ENCODE measurements around the gene COL4A1.

The COL4A1 gene

DNA sequence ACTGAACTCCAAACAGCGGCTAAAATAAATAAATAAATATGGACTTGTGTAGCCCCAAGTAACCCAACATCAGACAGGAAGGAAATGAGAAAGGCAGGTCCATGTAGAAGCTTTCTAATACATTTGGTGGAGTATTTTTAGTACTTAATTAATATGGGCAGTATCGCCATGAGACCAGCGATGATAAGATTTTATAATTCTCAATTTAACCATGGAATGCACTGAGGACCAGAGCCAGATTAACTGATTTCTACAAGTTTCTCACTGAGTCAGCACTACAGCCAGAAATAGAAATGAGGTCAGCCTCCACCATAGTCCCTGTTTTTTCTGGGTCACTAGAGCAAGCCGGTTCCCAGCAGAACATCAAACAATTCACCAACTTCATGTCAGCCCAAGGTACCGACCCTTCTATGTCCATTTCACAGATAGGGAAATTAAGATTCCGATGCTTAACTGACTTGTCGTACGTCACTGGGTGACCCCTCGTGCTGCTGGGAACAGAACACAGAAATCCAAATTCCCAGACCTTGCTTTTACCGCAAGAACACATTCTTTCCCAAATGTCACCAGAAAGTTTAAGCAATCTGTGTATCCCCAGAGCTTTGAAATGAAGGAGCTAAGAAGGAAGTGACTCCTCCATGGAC is 90.4 kb downstream of the COL4A1 start:
- Histone ChIP-seq H3K9me3 (replicated peaks in 1 of 2; ENCODE audit: control insufficient read depth in 2 of 2, insufficient read depth in 1 of 2, low read depth in 1 of 2, low read length in 2 of 2) (no peaks in the 10 kb centered on the region), H2AFZ (ENCODE audit: low read length) (no peak overlapping the region), H2BK5ac (ENCODE audit: low read length) (no peak overlapping the region), H3K27me3 (ENCODE audit: control insufficient read depth in 3 of 3, insufficient read depth in 3 of 3, low read depth in 1 of 3, low read length in 3 of 3) (no peaks in the 10 kb centered on the region), H3K4me1 (ENCODE audit: control insufficient read depth in 2 of 2, insufficient read depth in 1 of 2, low read depth in 1 of 2, low read length in 2 of 2) (peaks cover 8 to 17% of the 10 kb centered on the region in 2 donors), H3K9ac (ENCODE audit: low read depth, low read length, poor library complexity) (no peak overlapping the region), H3K14ac (ENCODE audit: low read length) (no peak overlapping the region), H3K27ac (replicated peaks; ENCODE audit: low read length) (no peak overlapping the region), H4K8ac (ENCODE audit: low read depth, low read length) (no peak overlapping the region), H3K4me3 (ENCODE audit: low read length in 2 of 2) (no peak overlapping the region), H3K4ac (ENCODE audit: low read length) (no peak overlapping the region), H3K23ac (ENCODE audit: low read depth, low read length, poor library complexity) (no peak overlapping the region), H3K79me1 (ENCODE audit: low read depth, low read length) (no peaks in the 10 kb centered on the region), H3K18ac (ENCODE audit: low read length) (no peak overlapping the region), H2BK15ac (ENCODE audit: low read length) (no peak overlapping the region), H4K91ac (ENCODE audit: low read depth, low read length, poor library complexity) (no peak overlapping the region), H2BK120ac (ENCODE audit: low read depth, low read length) (no peak overlapping the region), H3K36me3 (replicated peaks in 1 of 2; ENCODE audit: control insufficient read depth in 2 of 2, insufficient read depth in 2 of 2, low read length in 2 of 2) (peaks cover 4 to 22% of the 10 kb centered on the region in 2 donors), H2BK12ac (ENCODE audit: low read length) (no peak overlapping the region), H3K4me2 (ENCODE audit: insufficient read depth, low read length, poor library complexity, severe bottlenecking) (no peak overlapping the region), H2AK5ac (ENCODE audit: low read depth, low read length) (no peak overlapping the region)
- no peak for DNase-seq (ENCODE audit: low spot score)
- no CpG with 5 or more reads among the region's 10 CpGs for WGBS, 2 donors (ENCODE audit: extremely low coverage in 2 of 2, insufficient read length in 2 of 2, insufficient replicate concordance in 1 of 2)

DNA sequence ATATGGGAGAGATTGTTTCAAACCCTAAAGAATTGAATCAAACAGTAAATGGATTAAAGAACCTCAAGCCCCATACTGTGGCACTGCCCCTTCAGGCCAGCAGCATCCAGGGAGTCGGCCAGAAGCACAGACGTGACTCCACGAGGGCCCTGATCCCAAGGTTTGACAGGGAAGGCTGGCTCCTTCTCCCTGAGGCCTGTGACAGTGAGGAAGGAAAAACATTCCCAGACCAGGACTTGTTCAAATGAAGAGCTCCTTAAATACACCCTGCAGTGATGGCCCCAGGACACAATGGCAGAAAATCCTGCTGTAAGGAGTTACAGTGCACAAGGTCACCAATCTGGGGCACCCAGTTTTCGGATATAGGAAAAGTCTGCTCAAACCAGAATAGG is 91.0 kb downstream of the COL4A1 start:
- Histone ChIP-seq H3K36me3 (replicated peaks in 1 of 2; ENCODE audit: control insufficient read depth in 2 of 2, insufficient read depth in 2 of 2, low read length in 2 of 2) (peaks cover 4 to 27% of the 10 kb centered on the region in 2 donors), H3K27me3 (ENCODE audit: control insufficient read depth in 3 of 3, insufficient read depth in 3 of 3, low read depth in 1 of 3, low read length in 3 of 3) (no peaks in the 10 kb centered on the region), H3K23ac (ENCODE audit: low read depth, low read length, poor library complexity) (no peak overlapping the region), H2BK12ac (ENCODE audit: low read length) (no peak overlapping the region), H3K4me2 (ENCODE audit: insufficient read depth, low read length, poor library complexity, severe bottlenecking) (no peak overlapping the region), H4K8ac (ENCODE audit: low read depth, low read length) (no peak overlapping the region), H2AFZ (ENCODE audit: low read length) (no peak overlapping the region), H3K9ac (ENCODE audit: low read depth, low read length, poor library complexity) (no peak overlapping the region), H2AK5ac (ENCODE audit: low read depth, low read length) (no peak overlapping the region), H3K4me1 (ENCODE audit: control insufficient read depth in 2 of 2, insufficient read depth in 1 of 2, low read depth in 1 of 2, low read length in 2 of 2) (peaks cover 8 to 17% of the 10 kb centered on the region in 2 donors), H3K18ac (ENCODE audit: low read length) (no peak overlapping the region), H3K27ac (replicated peaks; ENCODE audit: low read length) (no peak overlapping the region), H3K14ac (ENCODE audit: low read length) (no peak overlapping the region), H2BK5ac (ENCODE audit: low read length) (no peak overlapping the region), H2BK15ac (ENCODE audit: low read length) (no peak overlapping the region), H3K4me3 (ENCODE audit: low read length in 2 of 2) (no peak overlapping the region), H3K79me1 (ENCODE audit: low read depth, low read length) (no peaks in the 10 kb centered on the region), H2BK120ac (ENCODE audit: low read depth, low read length) (no peak overlapping the region), H3K9me3 (replicated peaks in 1 of 2; ENCODE audit: control insufficient read depth in 2 of 2, insufficient read depth in 1 of 2, low read depth in 1 of 2, low read length in 2 of 2) (no peaks in the 10 kb centered on the region), H3K4ac (ENCODE audit: low read length) (no peak overlapping the region), H4K91ac (ENCODE audit: low read depth, low read length, poor library complexity) (no peak overlapping the region)
- no peak for DNase-seq (ENCODE audit: low spot score)
- no CpG with 5 or more reads among the region's 4 CpGs for WGBS, 2 donors (ENCODE audit: extremely low coverage in 2 of 2, insufficient read length in 2 of 2, insufficient replicate concordance in 1 of 2)

DNA sequence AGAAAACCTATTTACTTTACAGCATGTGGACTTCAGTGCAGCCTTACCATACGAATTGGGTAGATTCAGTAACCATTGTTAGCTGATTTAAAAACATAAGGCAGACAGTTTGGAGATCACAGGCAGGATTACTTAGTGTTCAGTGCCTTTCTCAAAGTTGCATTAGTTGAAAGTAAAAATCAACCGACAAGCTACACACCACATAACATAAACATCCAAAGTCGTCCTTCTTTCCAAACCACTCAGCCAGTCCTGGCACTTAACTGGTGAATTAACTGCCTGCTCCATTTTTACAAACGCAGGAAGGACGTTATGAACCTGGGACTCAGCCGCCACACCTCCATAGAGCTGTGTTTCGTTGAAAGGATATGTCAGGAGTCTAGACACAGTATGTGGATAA is 91.4 kb downstream of the COL4A1 start:
- no peak overlapping the region for H3K4me3 ChIP-seq (ENCODE audit: low read length in 2 of 2)
- H2BK12ac ChIP-seq (ENCODE audit: low read length) = no peak overlapping the region
- H2BK5ac ChIP-seq (ENCODE audit: low read length) = no peak overlapping the region
- peaks cover 4 to 31% of the 10 kb centered on the region in 2 donors for H3K36me3 ChIP-seq (replicated peaks in 1 of 2; ENCODE audit: control insufficient read depth in 2 of 2, insufficient read depth in 2 of 2, low read length in 2 of 2)
- H3K27me3 ChIP-seq (ENCODE audit: control insufficient read depth in 3 of 3, insufficient read depth in 3 of 3, low read depth in 1 of 3, low read length in 3 of 3) = no peaks in the 10 kb centered on the region
- no peak overlapping the region for H3K4me2 ChIP-seq (ENCODE audit: insufficient read depth, low read length, poor library complexity, severe bottlenecking)
- no peak overlapping the region for H2AK5ac ChIP-seq (ENCODE audit: low read depth, low read length)
- no peak overlapping the region for H4K91ac ChIP-seq (ENCODE audit: low read depth, low read length, poor library complexity)
- no peaks in the 10 kb centered on the region for H3K9me3 ChIP-seq (replicated peaks in 1 of 2; ENCODE audit: control insufficient read depth in 2 of 2, insufficient read depth in 1 of 2, low read depth in 1 of 2, low read length in 2 of 2)
- DNase-seq (ENCODE audit: low spot score) = no peak
- H3K23ac ChIP-seq (ENCODE audit: low read depth, low read length, poor library complexity) = no peak overlapping the region
- H3K18ac ChIP-seq (ENCODE audit: low read length) = no peak overlapping the region
- peaks cover 8 to 17% of the 10 kb centered on the region in 2 donors for H3K4me1 ChIP-seq (ENCODE audit: control insufficient read depth in 2 of 2, insufficient read depth in 1 of 2, low read depth in 1 of 2, low read length in 2 of 2)
- H2BK15ac ChIP-seq (ENCODE audit: low read length) = no peak overlapping the region
- WGBS, 2 donors (ENCODE audit: extremely low coverage in 2 of 2, insufficient read length in 2 of 2, insufficient replicate concordance in 1 of 2) = no CpG with 5 or more reads among the region's 7 CpGs
- H3K4ac ChIP-seq (ENCODE audit: low read length) = no peak overlapping the region
- H3K14ac ChIP-seq (ENCODE audit: low read length) = no peak overlapping the region
- H3K9ac ChIP-seq (ENCODE audit: low read depth, low read length, poor library complexity) = no peak overlapping the region
- no peak overlapping the region for H2BK120ac ChIP-seq (ENCODE audit: low read depth, low read length)
- no peaks in the 10 kb centered on the region for H3K79me1 ChIP-seq (ENCODE audit: low read depth, low read length)
- H4K8ac ChIP-seq (ENCODE audit: low read depth, low read length) = no peak overlapping the region
- H2AFZ ChIP-seq (ENCODE audit: low read length) = no peak overlapping the region
- H3K27ac ChIP-seq (replicated peaks; ENCODE audit: low read length) = no peak overlapping the region

DNA sequence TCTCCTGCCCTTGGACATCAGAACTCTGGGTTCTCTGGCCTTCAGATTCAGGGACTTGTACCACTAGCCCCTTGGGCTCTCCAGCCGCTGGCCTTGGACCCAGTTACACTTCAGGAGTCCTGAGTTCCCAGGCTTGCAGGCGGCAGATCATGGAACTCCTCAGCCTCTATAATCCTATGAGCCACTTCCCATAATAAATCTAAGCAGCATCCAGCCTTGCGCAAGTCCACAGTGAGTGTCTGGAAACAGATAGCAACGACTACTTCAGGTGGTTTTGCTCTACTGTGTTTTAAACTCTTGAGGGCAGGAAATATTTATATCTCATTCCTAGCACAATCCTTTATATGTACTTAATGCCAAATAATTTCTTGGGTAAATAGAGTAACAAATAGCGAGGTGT is 92.3 kb downstream of the COL4A1 start:
- Histone ChIP-seq H2BK12ac (ENCODE audit: low read length) (no peak overlapping the region), H2BK15ac (ENCODE audit: low read length) (no peak overlapping the region), H4K8ac (ENCODE audit: low read depth, low read length) (no peak overlapping the region), H3K18ac (ENCODE audit: low read length) (no peak overlapping the region), H3K4me2 (ENCODE audit: insufficient read depth, low read length, poor library complexity, severe bottlenecking) (no peak overlapping the region), H4K91ac (ENCODE audit: low read depth, low read length, poor library complexity) (no peak overlapping the region), H2AFZ (ENCODE audit: low read length) (no peak overlapping the region), H3K79me1 (ENCODE audit: low read depth, low read length) (no peaks in the 10 kb centered on the region), H3K9me3 (replicated peaks in 1 of 2; ENCODE audit: control insufficient read depth in 2 of 2, insufficient read depth in 1 of 2, low read depth in 1 of 2, low read length in 2 of 2) (no peaks in the 10 kb centered on the region), H3K4me3 (ENCODE audit: low read length in 2 of 2) (no peak overlapping the region), H3K36me3 (replicated peaks in 1 of 2; ENCODE audit: control insufficient read depth in 2 of 2, insufficient read depth in 2 of 2, low read length in 2 of 2) (peaks cover 4 to 41% of the 10 kb centered on the region in 2 donors), H2BK120ac (ENCODE audit: low read depth, low read length) (no peak overlapping the region), H3K27ac (replicated peaks; ENCODE audit: low read length) (no peak overlapping the region), H3K4ac (ENCODE audit: low read length) (no peak overlapping the region), H3K9ac (ENCODE audit: low read depth, low read length, poor library complexity) (no peak overlapping the region), H3K23ac (ENCODE audit: low read depth, low read length, poor library complexity) (no peak overlapping the region), H3K4me1 (ENCODE audit: control insufficient read depth in 2 of 2, insufficient read depth in 1 of 2, low read depth in 1 of 2, low read length in 2 of 2) (peaks cover 8 to 17% of the 10 kb centered on the region in 2 donors), H3K27me3 (ENCODE audit: control insufficient read depth in 3 of 3, insufficient read depth in 3 of 3, low read depth in 1 of 3, low read length in 3 of 3) (no peaks in the 10 kb centered on the region), H2BK5ac (ENCODE audit: low read length) (no peak overlapping the region), H2AK5ac (ENCODE audit: low read depth, low read length) (no peak overlapping the region), H3K14ac (ENCODE audit: low read length) (no peak overlapping the region)
- no CpG with 5 or more reads among the region's 5 CpGs for WGBS, 2 donors (ENCODE audit: extremely low coverage in 2 of 2, insufficient read length in 2 of 2, insufficient replicate concordance in 1 of 2)
- DNase-seq (ENCODE audit: low spot score) = no peak

All from neuronal stem cell (in vitro differentiated cells).